ENCODE measurements around the gene HELQ. TPM values are rescaled to one million over a fixed set of nuclear protein-coding genes. Genes with fewer than 3 reads are reported as not detected.

The HELQ gene
- total and polyA plus RNA-seq, 9 of the 15 experiments (the other 6 are each of a cell fraction or from before 2014, with no cell fraction given): 3.5 to 15.2 (median 11.9) TPM

GRCh38 chr4:83484500-83485461, 29.2 kb upstream of the HELQ start, which contains the start of gene ABRAXAS1 (continued):
- TF ChIP-seq NBN (IDR thresholded peaks at IDR 0.05; ENCODE audit: low read depth) (peak; percentile 80), NKRF (IDR thresholded peaks at IDR 0.05; ENCODE audit: borderline replicate concordance) (peak; percentile 90), ZNF695 (CRISPR knock-in tag; IDR thresholded peaks at IDR 0.05) (no peak), XRCC5 (IDR thresholded peaks at IDR 0.05; ENCODE audit: low read depth, low read length) (no peak), TBL1XR1 (IDR thresholded peaks at IDR 0.05; ENCODE audit: low read length in 2 of 2) (no peak), SMC3 (conservative IDR thresholded peaks at IDR 0.05; ENCODE audit: insufficient read depth, low read depth, low read length) (0 out of 2 replicates have a peak, but pooled peaks have one; percentile 18), FUS (optimal IDR thresholded peaks at IDR 0.05; ENCODE audit: low read depth, low read length) (peak; percentile 48), ZNF639 (CRISPR knock-in tag; conservative IDR thresholded peaks at IDR 0.05 in 1 of 2, IDR thresholded peaks at IDR 0.05 in 1 of 2) (peak in 1 of 2 experiments; percentile 87; a peak in 2 of 4 replicates), CREB3 (tag; conservative IDR thresholded peaks at IDR 0.05; ENCODE audit: low read depth) (no peak), POU5F1 (IDR thresholded peaks at IDR 0.05; ENCODE audit: borderline replicate concordance, low read depth, low read length, partially characterized antibody) (no peak), KAT7 (CRISPR knock-in tag; IDR thresholded peaks at IDR 0.05; ENCODE audit: borderline replicate concordance) (no peak; the same call in 1 of the 2 replicates), PATZ1 (CRISPR knock-in tag; IDR thresholded peaks at IDR 0.05; ENCODE audit: borderline replicate concordance) (no peak), ZNF274 (IDR thresholded peaks at IDR 0.05; ENCODE audit: borderline replicate concordance, low read depth, low read length) (no peak), ZNF584 (CRISPR knock-in tag; IDR thresholded peaks at IDR 0.05; ENCODE audit: low read depth) (0 out of 2 replicates have a peak, but pooled peaks have one; percentile 17), TAF7 (tag; IDR thresholded peaks at IDR 0.05) (0 out of 2 replicates have a peak, but pooled peaks have one; percentile 33), PPARD (CRISPR knock-in tag; IDR thresholded peaks at IDR 0.05) (no peak), ZNF449 (CRISPR knock-in tag; IDR thresholded peaks at IDR 0.05) (0 out of 2 replicates have a peak, but pooled peaks have one; percentile 5)

All from K562 (cell line).